ENCODE data around the gene ZNF253. TPM values are rescaled to one million over a fixed set of nuclear protein-coding genes. Genes with fewer than 3 reads are reported as not detected.
A peak's percentile ranks its signal among the peaks of the same experiment; 100 is the strongest.
"Not testable (repeated sequence)": the region's sequence is repeated elsewhere in the genome, so short reads cannot be mapped to it uniquely, and the experiment has no call there.

Gene ZNF253
- total RNA-seq, 3 donors from 2014 or later (not counting 1 experiment from before 2014, with no cell fraction given) = 8.6 to 14.7 (median 10.1) TPM

DNA sequence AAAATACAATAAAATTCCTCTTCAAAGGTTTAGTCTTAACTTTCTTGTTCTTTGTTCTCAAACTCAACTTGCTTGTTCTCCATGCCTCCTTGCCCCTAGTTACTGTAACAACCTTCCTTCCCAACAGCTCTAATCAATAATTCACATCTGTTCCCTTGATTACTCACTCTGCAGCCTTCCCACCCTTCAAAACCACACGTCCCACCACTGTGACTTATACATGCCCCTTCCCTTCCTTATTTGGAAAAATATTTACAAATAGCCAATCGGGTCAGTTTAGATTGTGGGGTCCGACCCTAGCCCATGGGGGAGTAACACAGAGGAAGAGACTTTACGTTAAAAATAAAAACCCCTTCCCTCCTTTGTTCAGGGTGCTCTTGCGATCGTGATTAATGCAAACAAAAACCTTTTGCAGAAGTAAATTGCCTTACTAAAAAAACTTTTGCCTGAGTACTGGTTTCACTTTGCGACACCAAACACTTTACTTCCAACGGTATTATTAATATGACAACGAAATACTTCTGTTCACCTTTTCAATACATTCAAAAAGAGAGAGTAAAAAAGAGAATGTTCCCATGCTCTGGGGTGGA lies 34.6 kb downstream of the ZNF253 start:
- Mint-ChIP-seq H3K9me3 (peaks cover 3 to 12% of the 10 kb centered on the region in 2 donors), H3K27me3 (ENCODE audit: low read depth in 2 of 2) (no peaks in the 10 kb centered on the region), H3K4me1 (peaks cover 20 to 32% of the 10 kb centered on the region in 2 donors), H3K36me3 (peaks cover 21% of the 10 kb centered on the region), H3K4me3 (peak overlapping the region; percentile 99), H3K27ac (peak overlapping the region; percentile 92 to 96)
- WGBS (ENCODE audit: insufficient coverage) = under 1% methylated on average over 9 of the region's 9 CpGs
- TF ChIP-seq CTCF (IDR thresholded peaks at IDR 0.05) = no peak
- H3K9me3 ChIP-seq (ENCODE audit: control insufficient read depth, insufficient read depth, low read length) = peaks cover 23% of the 10 kb centered on the region
- no peaks in the 10 kb centered on the region for H3K27me3 ChIP-seq (ENCODE audit: control insufficient read depth, insufficient read depth, low read length)
- H3K4me3 ChIP-seq (ENCODE audit: low read length) = peak overlapping the region; percentile 88
- no peak for DNase-seq
- H3K36me3 ChIP-seq (ENCODE audit: control insufficient read depth, insufficient read depth, low read length) = no peaks in the 10 kb centered on the region
- H3K27ac ChIP-seq (ENCODE audit: low read length) = peak overlapping the region; percentile 31
- H3K4me1 ChIP-seq (ENCODE audit: control insufficient read depth, insufficient read depth, low read length) = peaks cover 14% of the 10 kb centered on the region
- intact Hi-C loops (cut with micrococcal nuclease) = loop anchor here (1.0 to 5.0 kb wide), 3 partner anchors 33 to 168 kb away; partner anchors contain the start of genes ZNF14 and ZNF506
- peak; percentile 10 to 19 (median 13) for ATAC-seq

GRCh38 chr19:19900729-19901444 lies 35.2 kb downstream of the ZNF253 start, which contains the start of gene ZNF93:
Gene ZNF93 (plus strand): TSS chr19:19900946. CDS start chr19:19901089, 143 bp downstream.
- Histone ChIP-seq H3K27ac (ENCODE audit: low read length) (peak within 1 kb of the TSS; percentile 73), H3K36me3 (ENCODE audit: control insufficient read depth, insufficient read depth, low read length) (no peaks in the 10 kb centered on the region), H3K4me1 (ENCODE audit: control insufficient read depth, insufficient read depth, low read length) (peaks cover 14% of the 10 kb centered on the region), H3K4me3 (ENCODE audit: low read length) (peak within 1 kb of the TSS; percentile 88), H3K27me3 (ENCODE audit: control insufficient read depth, insufficient read depth, low read length) (no peaks in the 10 kb centered on the region), H3K9me3 (ENCODE audit: control insufficient read depth, insufficient read depth, low read length) (peaks cover 21% of the 10 kb centered on the region)
- Mint-ChIP-seq H3K4me3 (peak within 1 kb of the TSS; percentile 99), H3K27ac (peak within 1 kb of the TSS; percentile 92 to 96), H3K27me3 (ENCODE audit: low read depth in 2 of 2) (no peaks in the 10 kb centered on the region), H3K9me3 (peaks cover 3 to 12% of the 10 kb centered on the region in 2 donors), H3K36me3 (peaks cover 21% of the 10 kb centered on the region), H3K4me1 (peaks cover 20 to 32% of the 10 kb centered on the region in 2 donors)
- DNase-seq = peak; percentile 89 to 95
- TF ChIP-seq CTCF (IDR thresholded peaks at IDR 0.05) = no peak
- ATAC-seq = peak; percentile 96 to 99 (median 99)
- under 1% methylated on average over 34 of the region's 35 CpGs for WGBS (ENCODE audit: insufficient coverage)
- intact Hi-C loops (cut with micrococcal nuclease) = loop anchor here (1.0 to 5.0 kb wide), 4 partner anchors 34 to 169 kb away; partner anchors contain the start of genes ZNF14 and ZNF506

- ATAC-seq; H3K9me3 ChIP-seq (ENCODE audit: control insufficient read depth, insufficient read depth, low read length); intact Hi-C loops (cut with micrococcal nuclease); H3K27ac Mint-ChIP-seq; H3K4me3 Mint-ChIP-seq; H3K4me1 Mint-ChIP-seq; H3K36me3 Mint-ChIP-seq; H3K27me3 Mint-ChIP-seq (ENCODE audit: low read depth in 2 of 2); H3K36me3 ChIP-seq (ENCODE audit: control insufficient read depth, insufficient read depth, low read length); H3K27ac ChIP-seq (ENCODE audit: low read length); H3K9me3 Mint-ChIP-seq; H3K27me3 ChIP-seq (ENCODE audit: control insufficient read depth, insufficient read depth, low read length); DNase-seq; H3K4me1 ChIP-seq (ENCODE audit: control insufficient read depth, insufficient read depth, low read length); H3K4me3 ChIP-seq (ENCODE audit: low read length): not testable (repeated sequence)
- WGBS (ENCODE audit: insufficient coverage) = 68% methylated on average over 2 of the region's 3 CpGs
Measured at GRCh38 chr19:19907551-19907950, 41.9 kb downstream of the ZNF253 start.

DNA sequence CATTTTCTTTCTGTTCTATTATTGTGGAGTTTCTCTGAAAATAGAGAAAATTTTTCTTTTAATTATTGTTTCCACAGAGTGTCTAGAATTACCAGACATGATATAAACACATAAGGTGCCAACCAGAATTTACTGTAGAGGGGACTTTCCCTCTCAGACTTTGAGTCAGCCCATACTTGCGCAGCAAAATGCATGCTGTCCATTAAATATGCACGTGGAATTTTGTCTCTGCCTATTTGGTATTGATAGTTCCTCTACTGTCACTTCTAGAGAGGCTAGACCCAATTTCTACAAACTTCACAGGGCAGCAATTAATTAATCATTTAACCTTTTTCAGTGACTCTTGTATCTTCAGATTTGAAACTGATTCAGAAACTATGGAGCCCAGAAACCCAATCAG lies 44.0 kb downstream of the ZNF253 start:
- intact Hi-C loops (cut with micrococcal nuclease) = no loop called here
- no peaks in the 10 kb centered on the region for H3K36me3 ChIP-seq (ENCODE audit: control insufficient read depth, insufficient read depth, low read length)
- Mint-ChIP-seq H3K9me3 (no peaks in the 10 kb centered on the region), H3K36me3 (no peaks in the 10 kb centered on the region), H3K4me1 (peaks cover 0 to 5% of the 10 kb centered on the region in 2 donors), H3K27ac (no peak overlapping the region), H3K4me3 (no peak overlapping the region), H3K27me3 (ENCODE audit: low read depth in 2 of 2) (no peaks in the 10 kb centered on the region)
- H3K27ac ChIP-seq (ENCODE audit: low read length) = no peak overlapping the region
- H3K9me3 ChIP-seq (ENCODE audit: control insufficient read depth, insufficient read depth, low read length) = no peaks in the 10 kb centered on the region
- WGBS (ENCODE audit: insufficient coverage) = 90% methylated on average over 2 of the region's 2 CpGs
- no peak overlapping the region for H3K4me3 ChIP-seq (ENCODE audit: low read length)
- TF ChIP-seq CTCF (IDR thresholded peaks at IDR 0.05) = no peak
- H3K27me3 ChIP-seq (ENCODE audit: control insufficient read depth, insufficient read depth, low read length) = no peaks in the 10 kb centered on the region
- H3K4me1 ChIP-seq (ENCODE audit: control insufficient read depth, insufficient read depth, low read length) = no peaks in the 10 kb centered on the region
- no peak for DNase-seq
- ATAC-seq = no peak
